Osteocyte (in vitro differentiated cells): ENCODE results near the gene C22orf39. TPM values are rescaled to one million over a fixed set of nuclear protein-coding genes. Genes with fewer than 3 reads are reported as not detected.

Experiments used
- DNase-seq: peaks from one replicate; pipeline ENCODE4 v3.0.0; 2021; ENCODE audit warnings: mixed read lengths; ENCODE audit not compliant: unreplicated experiment; ENCODE audit errors: extremely low spot score
- H3K27ac Mint-ChIP-seq: one replicate; pipeline ENCODE4 v1.8.0; 2021; ENCODE audit warnings: mild to moderate bottlenecking, mixed read lengths; ENCODE audit not compliant: unreplicated experiment
- H3K27me3 Mint-ChIP-seq: one replicate; pipeline ENCODE4 v1.8.0; 2021; ENCODE audit warnings: mixed read lengths; ENCODE audit not compliant: unreplicated experiment
- H3K36me3 Mint-ChIP-seq: one replicate; pipeline ENCODE4 v1.8.0; 2021; ENCODE audit warnings: mixed read lengths; ENCODE audit not compliant: unreplicated experiment
- H3K4me1 Mint-ChIP-seq: one replicate; pipeline ENCODE4 v1.8.0; 2021; ENCODE audit warnings: mixed read lengths; ENCODE audit not compliant: unreplicated experiment
- H3K4me3 Mint-ChIP-seq: one replicate; pipeline ENCODE4 v1.8.0; 2021; ENCODE audit warnings: mild to moderate bottlenecking, moderate library complexity, mixed read lengths; ENCODE audit not compliant: unreplicated experiment
- H3K9me3 Mint-ChIP-seq: one replicate; pipeline ENCODE4 v1.8.0; 2021; ENCODE audit warnings: mixed read lengths; ENCODE audit not compliant: unreplicated experiment
- total RNA-seq: library from RNA; stranded (reverse); gene quantifications from 2 replicates; pipeline ENCODE4 v1.2.1, GENCODE V29; 2021
- TF ChIP-seq, protein P1 (sequence below): fragments of 200-600 bp; sonication (generic); IDR thresholded peaks from 2 replicates; pipeline ENCODE4 v1.5.0; 2021; ENCODE audit warnings: antibody characterized with exemption, mild to moderate bottlenecking, moderate library complexity

C22orf39 gene
- total RNA-seq, 1 donor from 2014 or later: 30.1 TPM

GRCh38 chr22:19464546-19464945 is 17.0 kb upstream of the C22orf39 start:
- no peaks in the 10 kb centered on the region for H3K9me3 Mint-ChIP-seq
- H3K27me3 Mint-ChIP-seq: no peaks in the 10 kb centered on the region
- peaks cover 19% of the 10 kb centered on the region for H3K36me3 Mint-ChIP-seq

GRCh38 chr22:19463491-19464469 is 16.3 kb upstream of the C22orf39 start:
- Mint-ChIP-seq H3K9me3 (no peaks in the 10 kb centered on the region), H3K4me3 (no peak overlapping the region), H3K36me3 (peaks cover 19% of the 10 kb centered on the region), H3K4me1 (peaks cover 3% of the 10 kb centered on the region), H3K27ac (no peak overlapping the region), H3K27me3 (no peaks in the 10 kb centered on the region)
- TF ChIP-seq, protein P1, sequence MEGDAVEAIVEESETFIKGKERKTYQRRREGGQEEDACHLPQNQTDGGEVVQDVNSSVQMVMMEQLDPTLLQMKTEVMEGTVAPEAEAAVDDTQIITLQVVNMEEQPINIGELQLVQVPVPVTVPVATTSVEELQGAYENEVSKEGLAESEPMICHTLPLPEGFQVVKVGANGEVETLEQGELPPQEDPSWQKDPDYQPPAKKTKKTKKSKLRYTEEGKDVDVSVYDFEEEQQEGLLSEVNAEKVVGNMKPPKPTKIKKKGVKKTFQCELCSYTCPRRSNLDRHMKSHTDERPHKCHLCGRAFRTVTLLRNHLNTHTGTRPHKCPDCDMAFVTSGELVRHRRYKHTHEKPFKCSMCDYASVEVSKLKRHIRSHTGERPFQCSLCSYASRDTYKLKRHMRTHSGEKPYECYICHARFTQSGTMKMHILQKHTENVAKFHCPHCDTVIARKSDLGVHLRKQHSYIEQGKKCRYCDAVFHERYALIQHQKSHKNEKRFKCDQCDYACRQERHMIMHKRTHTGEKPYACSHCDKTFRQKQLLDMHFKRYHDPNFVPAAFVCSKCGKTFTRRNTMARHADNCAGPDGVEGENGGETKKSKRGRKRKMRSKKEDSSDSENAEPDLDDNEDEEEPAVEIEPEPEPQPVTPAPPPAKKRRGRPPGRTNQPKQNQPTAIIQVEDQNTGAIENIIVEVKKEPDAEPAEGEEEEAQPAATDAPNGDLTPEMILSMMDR: no peak
- no peak for DNase-seq

More at GRCh38 chr22:19464546-19464945, 17.0 kb upstream of the C22orf39 start:
- DNase-seq: no peak
- TF ChIP-seq, protein P1: no peak
- Mint-ChIP-seq H3K27ac (no peak overlapping the region), H3K4me3 (no peak overlapping the region), H3K4me1 (peaks cover 3% of the 10 kb centered on the region)

GRCh38 chr22:19463008-19463407 is 15.5 kb upstream of the C22orf39 start:
- H3K27ac Mint-ChIP-seq: no peak overlapping the region
- DNase-seq: no peak
- H3K36me3 Mint-ChIP-seq: peaks cover 18% of the 10 kb centered on the region
- H3K27me3 Mint-ChIP-seq: no peaks in the 10 kb centered on the region
- H3K4me3 Mint-ChIP-seq: no peak overlapping the region
- H3K4me1 Mint-ChIP-seq: peaks cover 3% of the 10 kb centered on the region
- TF ChIP-seq, protein P1: no peak
- H3K9me3 Mint-ChIP-seq: no peaks in the 10 kb centered on the region

DNA sequence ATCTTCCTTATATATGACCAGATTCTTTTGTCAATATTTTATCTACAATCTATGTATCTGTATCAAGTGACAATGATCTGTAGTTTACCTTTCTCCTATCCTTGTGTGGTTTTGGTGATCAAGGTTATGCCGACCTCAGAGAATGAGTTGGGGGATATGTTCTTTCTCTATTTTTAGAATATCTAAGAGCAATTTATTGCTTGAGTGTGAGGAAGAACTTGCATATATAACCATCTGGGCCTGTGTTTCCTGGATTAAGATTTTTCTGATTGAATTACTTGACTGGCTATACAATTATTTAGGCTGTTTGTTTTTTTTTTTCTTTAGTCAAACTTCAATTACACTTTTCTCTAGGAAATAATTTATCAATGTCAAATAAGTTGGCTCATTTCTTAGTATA is 14.0 kb upstream of the C22orf39 start:
- TF ChIP-seq, protein P1: no peak
- Mint-ChIP-seq H3K9me3 (no peaks in the 10 kb centered on the region), H3K36me3 (peaks cover 12% of the 10 kb centered on the region), H3K4me3 (no peak overlapping the region), H3K27me3 (no peaks in the 10 kb centered on the region), H3K27ac (no peak overlapping the region), H3K4me1 (peaks cover 3% of the 10 kb centered on the region)
- DNase-seq: no peak

DNA sequence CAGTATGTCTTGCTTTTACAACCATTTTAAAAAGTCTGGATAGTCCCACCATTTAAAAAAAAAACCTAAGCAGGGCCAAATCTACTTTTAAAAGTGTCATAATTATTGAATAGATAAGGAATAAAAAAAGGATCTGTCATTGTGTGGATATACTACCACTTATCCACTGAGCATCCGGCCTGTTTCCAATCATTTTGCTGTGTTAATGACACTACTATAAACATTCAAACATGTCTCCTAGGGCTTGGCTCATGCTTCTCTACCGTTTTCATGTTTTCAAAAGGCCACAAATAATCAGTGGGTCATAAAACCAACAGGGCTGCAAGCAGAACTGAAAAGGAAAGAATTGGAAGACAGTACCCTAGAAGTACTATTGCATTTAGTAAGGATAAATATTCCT is 12.5 kb upstream of the C22orf39 start:
- Mint-ChIP-seq H3K4me1 (peaks cover 8% of the 10 kb centered on the region), H3K36me3 (peaks cover 21% of the 10 kb centered on the region), H3K9me3 (no peaks in the 10 kb centered on the region), H3K27ac (no peak overlapping the region), H3K27me3 (no peaks in the 10 kb centered on the region), H3K4me3 (no peak overlapping the region)
- DNase-seq: no peak
- TF ChIP-seq, protein P1: no peak
